PC-3 (cell line): Measurements from ENCODE around the gene PLA1A. TPM values are rescaled to one million over a fixed set of nuclear protein-coding genes. Genes with fewer than 3 reads are reported as not detected.

Source experiments
- ATAC-seq: fragments of 200-7000 bp; cut with Tn5 transposase; 2 replicates; pipeline ENCODE4 v1.9.1; 2020; ENCODE audit warnings: mild to moderate bottlenecking, moderate library complexity
- BruUV-seq: library from RNA; stranded (reverse); fragments of 400-500 nt; replicated peaks from 2 replicates; lab custom pipeline; 2021; lab: Mats Ljungman, UMichigan
- CTCF ChIA-PET: fragments of 300-600 bp; sonication (Branson Sonifier 250); formaldehyde crosslinking; loops from one replicate; lab custom pipeline; 2022; ENCODE audit warnings: antibody characterized with exemption; lab: Charles Lee
- POLR2A ChIA-PET: fragments of 300-600 bp; sonication (Branson Sonifier 250); formaldehyde crosslinking; loops from one replicate; lab custom pipeline; 2022; ENCODE audit warnings: antibody characterized with exemption; ENCODE audit not compliant: unreplicated experiment; lab: Charles Lee
- DNase-seq: peaks from one replicate; pipeline ENCODE4 v3.0.0-alpha.2; 2015
- H2AFZ ChIP-seq: fragments of 300-600 bp; sonication (generic); 2 replicates; pipeline ENCODE4 v1.6.0; 2016; ENCODE audit warnings: antibody characterized with exemption, low read length
- H3F3A ChIP-seq: fragments of 300-600 bp; sonication (generic); one replicate; pipeline ENCODE4 v1.6.0; 2017; ENCODE audit warnings: antibody characterized with exemption, low read length, control low read depth, mild to moderate bottlenecking; ENCODE audit not compliant: unreplicated experiment
- H3K27ac ChIP-seq: fragments of 300-600 bp; sonication (generic); 2 replicates; pipeline ENCODE4 v1.5.1; 2016; ENCODE audit warnings: mild to moderate bottlenecking, low read length
- H3K27me3 ChIP-seq: fragments of 300-600 bp; sonication (generic); 2 replicates; pipeline ENCODE4 v1.6.1; 2016; ENCODE audit warnings: low read length, mixed read lengths
- H3K36me3 ChIP-seq: fragments of 300-600 bp; sonication (generic); 2 replicates; pipeline ENCODE4 v1.6.1; 2016; ENCODE audit warnings: low read depth, mixed run types, low read length, mixed read lengths
- H3K4me1 ChIP-seq: fragments of 300-600 bp; sonication (generic); 2 replicates; pipeline ENCODE4 v1.5.1; 2016; ENCODE audit warnings: low read length; ENCODE audit not compliant: insufficient read depth
- H3K4me2 ChIP-seq: fragments of 300-600 bp; sonication (generic); 2 replicates; pipeline ENCODE4 v1.6.0; 2016; ENCODE audit warnings: low read length
- H3K4me3 ChIP-seq: fragments of 300-600 bp; sonication (generic); 2 replicates; pipeline ENCODE4 v1.5.1; 2016; ENCODE audit warnings: mild to moderate bottlenecking, low read length, mixed read lengths
- H3K79me2 ChIP-seq: fragments of 300-600 bp; sonication (generic); 2 replicates; pipeline ENCODE4 v1.6.1; 2017; ENCODE audit warnings: low read length, mixed read lengths
- H3K9ac ChIP-seq: fragments of 300-600 bp; sonication (generic); 2 replicates; pipeline ENCODE4 v1.6.0; 2016; ENCODE audit warnings: mild to moderate bottlenecking, low read length
- H3K9me2 ChIP-seq: fragments of 300-600 bp; sonication (generic); replicated peaks from 2 replicates; pipeline ENCODE4 v1.6.1; 2016; ENCODE audit warnings: mixed run types, low read length, mixed read lengths
- H3K9me3 ChIP-seq: fragments of 300-600 bp; sonication (generic); 2 replicates; pipeline ENCODE4 v1.6.1; 2016; ENCODE audit warnings: low read length, mixed read lengths
- H4K20me1 ChIP-seq: fragments of 300-600 bp; sonication (generic); 2 replicates; pipeline ENCODE4 v1.6.1; 2016; ENCODE audit warnings: low read length, mixed read lengths
- CTCF ChIP-seq: fragments of 300-600 bp; sonication (generic); conservative IDR thresholded peaks from 2 replicates; pipeline ENCODE4 v1.5.1; 2017; ENCODE audit warnings: antibody characterized with exemption, low read depth, mild to moderate bottlenecking, low read length
- EZH2 ChIP-seq: fragments of 300-600 bp; sonication (generic); IDR thresholded peaks from one replicate; pipeline ENCODE4 v1.6.1; 2017; ENCODE audit warnings: antibody characterized with exemption, mild to moderate bottlenecking, low read length; ENCODE audit not compliant: unreplicated experiment
- EZH2phosphoT487 ChIP-seq: fragments of 300-600 bp; sonication (generic); IDR thresholded peaks from 2 replicates; pipeline ENCODE4 v1.6.1; 2018; ENCODE audit warnings: mild to moderate bottlenecking, antibody characterized with exemption, low read length, borderline replicate concordance
- intact Hi-C: fragments of 100-400 bp; cut with micrococcal nuclease; formaldehyde crosslinking; loops from 2 replicates; pipeline ENCODE4 v1.9.0; 2023
- total RNA-seq: library from RNA; depleted of rRNA; stranded (reverse); fragments of >200 nt; gene quantifications from 2 replicates; pipeline ENCODE4 v1.2.3, GENCODE V29; 2014

PLA1A gene
- total RNA-seq, 1 experiment from 2014 or later = 0.36 TPM

- intact Hi-C loops = no loop called here
- Histone ChIP-seq H3K9ac (no peak overlapping the region), H3K79me2 (no peaks in the 10 kb centered on the region), H3K9me2 (no peaks in the 10 kb centered on the region), H3K4me2 (no peak overlapping the region), H3K4me3 (no peak overlapping the region), H3K36me3 (no peaks in the 10 kb centered on the region), H3F3A (no peaks in the 10 kb centered on the region), H3K27me3 (no peaks in the 10 kb centered on the region), H4K20me1 (no peaks in the 10 kb centered on the region), H3K27ac (no peak overlapping the region), H3K9me3 (no peaks in the 10 kb centered on the region), H2AFZ (no peak overlapping the region), H3K4me1 (no peaks in the 10 kb centered on the region)
- no peak; the same call in 1 of the 2 replicates for ATAC-seq
- ChIA-PET POLR2A (no interaction called here), CTCF (no interaction called here)
- DNase-seq = no peak
- TF ChIP-seq EZH2phosphoT487 = no peak
- TF ChIP-seq EZH2 = no peak
- TF ChIP-seq CTCF = no peak
- no TSS peak for BruUV-seq
These were observed 43.8 kb upstream of the PLA1A start for GRCh38 chr3:119553823-119554415.

- no peaks in the 10 kb centered on the region for H4K20me1 ChIP-seq
- no peaks in the 10 kb centered on the region for H3F3A ChIP-seq
- DNase-seq = no peak
- H3K36me3 ChIP-seq = no peaks in the 10 kb centered on the region
- H3K9ac ChIP-seq = no peak overlapping the region
- ATAC-seq = no peak
- TF ChIP-seq CTCF = no peak
- no peak for TF ChIP-seq EZH2
- POLR2A ChIA-PET = no interaction called here
- H3K9me2 ChIP-seq = no peaks in the 10 kb centered on the region
- intact Hi-C loops = no loop called here
- no peaks in the 10 kb centered on the region for H3K4me1 ChIP-seq
- no peaks in the 10 kb centered on the region for H3K9me3 ChIP-seq
- no peak overlapping the region for H3K27ac ChIP-seq
- CTCF ChIA-PET = no interaction called here
- no peaks in the 10 kb centered on the region for H3K79me2 ChIP-seq
- no TSS peak for BruUV-seq
- no peak overlapping the region for H2AFZ ChIP-seq
- no peak overlapping the region for H3K4me2 ChIP-seq
- H3K27me3 ChIP-seq = no peaks in the 10 kb centered on the region
- no peak overlapping the region for H3K4me3 ChIP-seq
These were observed 42.4 kb upstream of the PLA1A start for GRCh38 chr3:119555309-119555735.

GRCh38 chr3:119555929-119556328 is 41.8 kb upstream of the PLA1A start:
- CTCF ChIA-PET = no interaction called here

More at GRCh38 chr3:119555929-119556328, 41.8 kb upstream of the PLA1A start:
- no peak for DNase-seq
- no peak for ATAC-seq
- Histone ChIP-seq H3K9me3 (no peaks in the 10 kb centered on the region), H3K27ac (no peak overlapping the region), H3K9me2 (no peaks in the 10 kb centered on the region), H3K27me3 (no peaks in the 10 kb centered on the region), H3K4me3 (no peak overlapping the region), H3K36me3 (no peaks in the 10 kb centered on the region), H3K4me1 (no peaks in the 10 kb centered on the region), H3K9ac (no peak overlapping the region), H4K20me1 (no peaks in the 10 kb centered on the region), H2AFZ (no peak overlapping the region), H3F3A (no peaks in the 10 kb centered on the region), H3K79me2 (no peaks in the 10 kb centered on the region), H3K4me2 (no peak overlapping the region)
- intact Hi-C loops = no loop called here
- TF ChIP-seq EZH2phosphoT487 (no peak), CTCF (no peak), EZH2 (no peak)
- no TSS peak for BruUV-seq
- POLR2A ChIA-PET = interaction anchor here (0.6 kb wide), 1 partner anchor 51 kb away, joined by 3 read pairs; no protein-coding TSS in a partner anchor
